IPS DF 6.9 (cell line): ENCODE results near the gene SPO11.

Experiments used
- DNase-seq: peaks from one replicate; pipeline ENCODE4 v3.0.0-alpha.2; 2013; ENCODE audit warnings: low read depth, low spot score
- H3K27ac ChIP-seq: one replicate; pipeline ENCODE4 v1.5.1; 2013; ENCODE audit warnings: low read length, control low read depth
- H3K27me3 ChIP-seq: 2 replicates; pipeline ENCODE4 v1.6.1; 2013; ENCODE audit warnings: mild to moderate bottlenecking, low read length; ENCODE audit not compliant: control insufficient read depth, insufficient read depth
- H3K36me3 ChIP-seq: 2 replicates; pipeline ENCODE4 v1.6.1; 2013; ENCODE audit warnings: low read length; ENCODE audit not compliant: control insufficient read depth, insufficient read depth
- H3K4me1 ChIP-seq: 2 replicates; pipeline ENCODE4 v1.6.1; 2013; ENCODE audit warnings: low read length; ENCODE audit not compliant: control insufficient read depth, insufficient read depth
- H3K4me3 ChIP-seq: 2 replicates; pipeline ENCODE4 v1.5.1; 2013; ENCODE audit warnings: mild to moderate bottlenecking, low read length
- H3K9me3 ChIP-seq: 2 replicates; pipeline ENCODE4 v1.6.1; 2013; ENCODE audit warnings: low read length, inconsistent platforms; ENCODE audit not compliant: control insufficient read depth, insufficient read depth
- WGBS: extraction: QIAGEN DNeasy Blood & Tissue Kit; methylation state at CpG from one replicate; pipeline ENCODE4 v1.1.7; 2013; ENCODE audit warnings: mixed read lengths, missing lambda C conversion rate; ENCODE audit not compliant: insufficient read length, insufficient coverage; 5-methylcytosine and 5-hydroxymethylcytosine counted together

SPO11 gene

DNA sequence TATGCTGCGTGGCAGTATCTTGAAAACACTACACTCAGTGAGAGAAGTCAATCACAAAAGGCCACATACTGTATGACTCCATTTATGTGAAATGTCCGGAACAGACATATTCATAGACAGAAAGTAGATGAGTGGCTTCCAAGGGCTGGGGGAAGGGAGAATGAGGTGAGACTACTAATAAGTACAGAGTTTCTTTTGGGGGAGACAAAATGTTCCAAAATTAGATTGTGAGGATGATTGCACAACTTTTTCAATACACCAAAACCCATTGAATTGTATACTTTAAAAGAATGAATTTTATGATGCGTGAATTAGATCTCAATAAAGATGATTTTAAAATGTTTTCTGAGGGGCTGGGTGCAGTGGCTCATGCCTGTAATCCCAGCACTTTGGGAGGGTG is 9.2 kb upstream of the SPO11 start:
- H3K27ac ChIP-seq: no peak overlapping the region
- no peaks in the 10 kb centered on the region for H3K36me3 ChIP-seq
- no peak overlapping the region for H3K4me3 ChIP-seq
- no peaks in the 10 kb centered on the region for H3K4me1 ChIP-seq
- H3K27me3 ChIP-seq: no peaks in the 10 kb centered on the region
- WGBS: no CpG with 5 or more reads among the region's 3 CpGs
- DNase-seq: no peak
- no peaks in the 10 kb centered on the region for H3K9me3 ChIP-seq

DNA sequence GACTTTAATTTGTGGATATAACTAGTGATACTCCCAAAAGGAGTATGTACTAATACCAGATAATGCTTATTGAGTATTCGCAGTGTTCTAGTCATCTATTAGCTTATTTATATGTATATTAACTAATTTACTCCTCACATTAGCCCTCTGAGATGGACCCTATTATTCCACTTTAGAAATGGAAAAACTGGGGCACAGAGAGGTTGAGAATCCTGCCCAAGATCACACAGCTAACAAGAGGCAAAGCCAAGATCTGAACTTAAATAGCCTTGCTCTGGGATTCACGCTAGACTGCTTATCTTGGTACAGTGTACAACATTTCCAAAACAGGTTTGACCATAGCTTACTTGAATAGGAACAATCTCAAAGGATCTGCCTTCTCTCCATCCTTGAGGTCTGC is 8.5 kb upstream of the SPO11 start:
- no peaks in the 10 kb centered on the region for H3K36me3 ChIP-seq
- H3K4me3 ChIP-seq: no peak overlapping the region
- no peak for DNase-seq
- H3K4me1 ChIP-seq: no peaks in the 10 kb centered on the region; the same call in 1 of the 2 replicates
- H3K27ac ChIP-seq: no peak overlapping the region
- H3K9me3 ChIP-seq: no peaks in the 10 kb centered on the region
- WGBS: no CpG with 5 or more reads among the region's 2 CpGs
- H3K27me3 ChIP-seq: no peaks in the 10 kb centered on the region

DNA sequence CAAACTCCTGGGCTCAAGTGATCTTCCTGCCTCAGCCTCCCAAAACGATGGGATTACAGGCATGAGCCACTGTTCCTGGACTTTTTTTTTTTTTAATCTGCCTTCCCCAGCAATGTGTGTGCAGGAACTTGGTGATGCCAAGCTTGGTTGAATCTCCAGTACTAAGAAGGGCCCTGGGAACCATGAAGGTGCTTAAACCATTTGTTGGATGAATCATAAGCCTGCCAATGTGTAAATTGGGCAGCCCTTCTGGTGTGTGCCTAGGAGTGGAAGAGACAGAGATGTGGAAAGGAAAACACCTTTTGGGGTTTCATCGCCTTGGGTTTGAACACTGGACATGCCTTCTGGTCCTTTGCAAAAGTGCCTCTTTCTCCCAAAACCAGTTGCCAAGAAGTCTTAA is 7.1 kb upstream of the SPO11 start:
- Histone ChIP-seq H3K27me3 (no peaks in the 10 kb centered on the region), H3K36me3 (no peaks in the 10 kb centered on the region), H3K4me1 (peaks cover 1% of the 10 kb centered on the region; the same call in 1 of the 2 replicates), H3K9me3 (no peaks in the 10 kb centered on the region), H3K4me3 (no peak overlapping the region), H3K27ac (no peak overlapping the region)
- DNase-seq: no peak
- no CpG with 5 or more reads among the region's 2 CpGs for WGBS

DNA sequence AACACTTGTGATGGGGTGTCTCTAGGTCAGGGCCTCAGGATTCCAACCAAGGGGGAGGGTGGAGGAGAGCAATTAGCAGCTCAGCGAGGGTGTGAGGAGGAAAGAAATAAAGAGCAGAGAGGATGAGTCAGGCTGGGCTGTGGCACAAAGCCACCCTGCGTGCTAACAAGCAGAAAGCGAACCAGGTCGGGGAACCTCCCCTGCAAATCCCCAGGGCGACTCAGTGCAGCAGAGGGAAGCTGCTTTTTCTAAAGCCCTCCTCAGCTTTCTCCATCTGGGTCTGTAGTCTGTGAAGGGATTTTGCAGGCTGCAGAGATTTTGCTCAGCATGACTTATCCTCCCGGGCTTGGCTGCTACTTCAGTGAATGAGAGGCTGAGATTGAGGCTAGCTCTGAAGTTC is 6.6 kb upstream of the SPO11 start:
- H3K27ac ChIP-seq: no peak overlapping the region
- no peaks in the 10 kb centered on the region for H3K27me3 ChIP-seq
- peaks cover 1% of the 10 kb centered on the region; the same call in 1 of the 2 replicates for H3K4me1 ChIP-seq
- H3K9me3 ChIP-seq: no peaks in the 10 kb centered on the region
- H3K4me3 ChIP-seq: no peak overlapping the region
- DNase-seq: no peak
- no CpG with 5 or more reads among the region's 6 CpGs for WGBS
- no peaks in the 10 kb centered on the region for H3K36me3 ChIP-seq

DNA sequence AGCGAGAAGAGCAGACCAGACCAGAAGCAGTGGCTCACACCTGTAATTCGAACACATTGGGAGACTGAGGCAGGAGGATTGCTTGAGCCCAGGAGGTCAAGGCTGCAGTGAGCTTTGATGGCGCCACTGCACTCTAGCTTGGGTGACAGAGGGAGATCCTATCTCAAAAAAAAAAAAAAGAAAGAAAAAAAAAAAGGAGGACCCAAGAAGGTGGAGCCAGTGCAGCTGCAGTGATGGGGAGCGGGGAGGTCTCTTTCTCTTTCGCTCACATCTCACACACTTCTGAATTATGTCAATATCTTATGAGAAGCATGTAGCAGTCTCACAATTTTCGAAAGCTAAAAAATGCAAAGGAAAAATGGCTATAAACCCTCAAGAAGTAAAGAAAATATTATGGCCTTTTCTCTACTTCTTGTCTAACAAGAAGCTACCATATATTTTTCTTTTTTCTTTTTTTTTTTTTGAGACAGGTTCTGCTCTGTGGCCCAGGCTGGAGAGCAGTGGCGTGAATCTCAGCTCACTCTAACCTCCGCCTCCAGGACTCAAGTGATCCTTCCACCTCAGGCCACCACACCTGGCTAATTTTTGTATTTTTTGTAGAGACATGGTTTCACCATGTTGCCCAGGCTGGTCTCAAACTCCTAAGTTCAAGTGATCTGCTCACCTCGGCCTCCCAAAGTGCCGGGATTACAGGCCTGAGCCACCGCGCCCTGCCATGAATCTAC is 3.8 kb upstream of the SPO11 start:
- WGBS: no CpG with 5 or more reads among the region's 12 CpGs
- Histone ChIP-seq H3K9me3 (no peaks in the 10 kb centered on the region), H3K27me3 (no peaks in the 10 kb centered on the region), H3K4me3 (no peak overlapping the region), H3K4me1 (peaks cover 3% of the 10 kb centered on the region; the same call in 1 of the 2 replicates), H3K36me3 (no peaks in the 10 kb centered on the region), H3K27ac (no peak overlapping the region)
- no peak for DNase-seq

DNA sequence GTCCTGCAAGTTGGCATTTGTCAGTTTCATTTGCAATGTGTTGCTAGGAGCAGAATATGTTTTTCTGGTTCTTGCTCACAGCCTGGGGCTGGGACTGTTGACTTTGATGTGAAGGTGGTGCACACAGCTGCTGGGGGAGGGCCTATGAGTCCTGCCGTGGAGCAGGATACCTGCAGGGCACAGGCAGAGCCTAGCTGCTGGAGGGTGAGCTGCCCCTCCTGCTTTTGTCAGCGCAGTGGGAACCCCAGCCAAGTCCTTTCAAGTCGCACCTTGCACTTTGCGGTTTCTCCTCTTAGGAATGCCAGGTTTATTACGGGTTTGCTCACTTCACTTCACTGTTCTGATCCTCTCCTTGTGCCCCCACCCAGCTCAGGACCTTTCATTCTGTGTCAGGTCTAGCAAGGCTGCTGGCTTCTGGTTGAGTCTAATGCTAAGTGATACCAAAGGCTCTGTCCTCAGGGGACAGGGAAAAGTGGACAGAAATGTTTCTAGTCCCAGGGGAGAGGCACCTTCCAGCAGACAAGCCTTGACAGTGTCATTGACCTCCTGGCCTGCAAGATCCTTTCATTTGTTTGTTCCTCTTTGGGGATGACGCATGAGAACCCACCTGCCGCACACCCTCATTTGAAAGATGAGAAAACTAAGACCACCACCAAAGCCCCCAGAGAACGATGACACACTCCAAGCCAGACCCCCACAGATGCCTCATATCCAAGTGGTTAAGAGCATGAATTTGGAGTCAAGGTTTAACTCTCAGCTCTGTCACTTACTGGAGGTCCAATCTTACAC is 2.7 kb upstream of the SPO11 start:
- WGBS: no CpG with 5 or more reads among the region's 8 CpGs
- Histone ChIP-seq H3K4me3 (no peak overlapping the region), H3K36me3 (no peaks in the 10 kb centered on the region), H3K27ac (no peak overlapping the region), H3K27me3 (no peaks in the 10 kb centered on the region), H3K4me1 (peaks cover 3% of the 10 kb centered on the region; the same call in 1 of the 2 replicates), H3K9me3 (no peaks in the 10 kb centered on the region)
- DNase-seq: no peak

DNA sequence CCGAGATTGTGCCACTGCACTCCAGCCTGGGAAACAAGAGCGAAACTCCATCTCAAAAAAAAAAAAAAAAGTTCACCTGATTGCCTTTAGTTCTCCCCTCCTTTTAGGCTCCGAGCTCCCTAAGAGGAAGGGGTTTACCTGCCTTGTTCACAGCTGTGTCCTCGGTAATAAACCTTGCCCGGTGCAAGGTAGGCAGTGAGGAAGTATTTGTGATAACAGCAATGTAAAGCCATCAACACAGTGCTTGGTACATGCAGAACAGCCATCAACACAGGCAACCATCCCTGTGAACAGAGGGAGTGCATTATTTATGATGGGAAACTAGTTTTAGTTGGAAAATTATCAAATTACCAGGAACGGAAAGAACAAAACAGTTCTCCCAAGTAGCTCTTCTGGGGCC is 1.8 kb upstream of the SPO11 start:
- H3K4me3 ChIP-seq: no peak overlapping the region
- H3K4me1 ChIP-seq: peaks cover 3% of the 10 kb centered on the region; the same call in 1 of the 2 replicates
- H3K9me3 ChIP-seq: no peaks in the 10 kb centered on the region
- H3K27ac ChIP-seq: no peak overlapping the region
- H3K36me3 ChIP-seq: no peaks in the 10 kb centered on the region
- no peaks in the 10 kb centered on the region for H3K27me3 ChIP-seq
- no peak for DNase-seq
- no CpG with 5 or more reads among the region's 6 CpGs for WGBS

DNA sequence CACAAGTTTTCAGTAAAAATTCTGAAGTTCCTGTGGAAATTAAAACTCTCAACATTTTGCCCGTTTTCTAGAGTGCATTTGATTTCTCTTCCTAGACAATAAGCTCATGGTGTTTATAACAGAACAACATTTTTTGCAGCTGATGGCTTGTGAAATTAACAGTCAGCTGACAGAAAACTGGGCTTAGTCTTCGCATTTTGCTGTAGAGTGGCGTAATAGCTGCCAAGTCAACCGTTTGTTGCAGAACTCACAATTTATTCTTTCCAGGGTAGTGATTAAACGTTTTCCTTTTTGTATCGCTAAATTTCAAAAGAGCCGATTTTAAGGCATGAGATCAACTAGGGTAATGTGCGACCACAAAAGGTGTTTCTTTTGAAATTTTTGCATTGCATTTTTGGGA is 1.4 kb downstream of the SPO11 start:
- no peak overlapping the region for H3K27ac ChIP-seq
- no peaks in the 10 kb centered on the region for H3K27me3 ChIP-seq
- H3K4me1 ChIP-seq: peaks cover 3% of the 10 kb centered on the region; the same call in 1 of the 2 replicates
- H3K9me3 ChIP-seq: no peaks in the 10 kb centered on the region
- no peak for DNase-seq
- WGBS: no CpG with 5 or more reads among the region's 8 CpGs
- no peak overlapping the region for H3K4me3 ChIP-seq
- no peaks in the 10 kb centered on the region for H3K36me3 ChIP-seq

DNA sequence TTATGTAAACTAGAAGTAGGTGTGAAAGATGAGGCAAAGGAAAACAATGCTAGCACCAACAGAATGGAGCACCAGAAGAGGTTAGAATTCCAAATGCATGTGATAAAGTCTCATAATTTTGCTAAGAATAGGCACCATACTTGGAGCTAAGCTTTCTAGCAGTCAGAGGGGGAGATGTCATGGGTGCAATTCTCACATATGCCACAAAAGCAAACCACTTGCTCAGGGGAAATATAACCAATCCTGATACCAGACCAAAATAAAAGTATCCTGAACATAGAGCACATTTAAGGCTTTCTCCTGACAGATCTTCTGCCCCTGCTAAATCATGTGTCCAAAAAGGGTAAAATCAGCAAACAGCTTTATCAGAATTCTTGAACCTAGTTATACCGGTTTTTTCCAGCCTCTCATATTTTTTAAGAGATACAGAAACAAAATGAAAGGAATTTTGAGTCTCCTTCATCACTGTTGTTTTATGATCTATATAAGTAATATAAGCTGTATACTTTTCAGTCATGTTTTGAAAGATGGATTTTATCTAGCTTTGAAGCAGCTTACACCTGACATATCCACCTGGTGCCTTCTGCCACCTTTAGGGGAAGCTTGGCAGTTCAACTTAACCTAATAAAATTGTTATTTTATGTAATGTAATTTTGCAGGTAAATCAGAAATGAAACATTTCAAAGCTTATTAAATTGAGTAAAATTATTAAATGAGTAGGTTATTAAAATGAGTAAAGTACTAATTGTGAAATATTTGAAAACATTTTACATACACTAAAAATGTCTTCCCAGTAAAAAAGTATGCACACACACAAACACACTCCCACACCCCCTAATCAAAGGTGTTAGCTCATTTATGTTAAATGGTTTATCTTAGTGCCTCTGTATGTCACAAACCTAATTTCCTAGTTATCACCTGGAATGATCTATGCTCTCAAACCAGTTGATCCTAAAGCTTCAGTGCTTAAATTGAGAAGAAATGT is 2.8 kb downstream of the SPO11 start:
- DNase-seq: no peak
- Histone ChIP-seq H3K4me3 (no peak overlapping the region), H3K9me3 (no peaks in the 10 kb centered on the region), H3K27me3 (no peaks in the 10 kb centered on the region), H3K27ac (no peak overlapping the region), H3K4me1 (peaks cover 2% of the 10 kb centered on the region; the same call in 1 of the 2 replicates), H3K36me3 (no peaks in the 10 kb centered on the region)
- no CpG with 5 or more reads among the region's 1 CpG for WGBS

DNA sequence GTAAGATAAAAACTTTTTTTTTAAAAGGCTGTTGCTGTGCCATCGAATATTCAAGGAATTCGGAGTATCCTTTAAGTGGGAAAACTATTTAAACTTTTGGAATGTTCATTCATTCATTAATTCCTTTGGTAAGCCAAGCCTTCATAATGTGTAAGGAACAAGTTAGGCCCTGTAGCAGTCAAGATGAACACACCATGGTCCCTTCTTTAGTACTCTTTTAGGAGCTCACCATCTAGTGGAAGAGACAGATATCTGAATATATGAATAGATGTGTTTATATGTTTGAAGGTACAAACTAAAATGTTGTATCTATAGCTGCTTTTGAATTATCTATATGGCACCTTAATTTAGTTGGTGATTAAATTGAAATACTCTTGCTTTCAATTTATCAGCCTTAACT is 5.8 kb downstream of the SPO11 start:
- no peaks in the 10 kb centered on the region for H3K27me3 ChIP-seq
- WGBS: no CpG with 5 or more reads among the region's 2 CpGs
- no peak for DNase-seq

More for the DNA sequence above, 5.8 kb downstream of the SPO11 start:
- no peak overlapping the region for H3K4me3 ChIP-seq
- no peaks in the 10 kb centered on the region for H3K4me1 ChIP-seq
- no peaks in the 10 kb centered on the region for H3K36me3 ChIP-seq
- no peak overlapping the region for H3K27ac ChIP-seq
- H3K9me3 ChIP-seq: no peaks in the 10 kb centered on the region
